ENCODE data around the gene CYB5R2.
A peak's percentile ranks its signal among the peaks of the same experiment; 100 is the strongest.
"Not testable (repeated sequence)": the region's sequence is repeated elsewhere in the genome, so short reads cannot be mapped to it uniquely, and the experiment has no call there.

The CYB5R2 gene

DNA sequence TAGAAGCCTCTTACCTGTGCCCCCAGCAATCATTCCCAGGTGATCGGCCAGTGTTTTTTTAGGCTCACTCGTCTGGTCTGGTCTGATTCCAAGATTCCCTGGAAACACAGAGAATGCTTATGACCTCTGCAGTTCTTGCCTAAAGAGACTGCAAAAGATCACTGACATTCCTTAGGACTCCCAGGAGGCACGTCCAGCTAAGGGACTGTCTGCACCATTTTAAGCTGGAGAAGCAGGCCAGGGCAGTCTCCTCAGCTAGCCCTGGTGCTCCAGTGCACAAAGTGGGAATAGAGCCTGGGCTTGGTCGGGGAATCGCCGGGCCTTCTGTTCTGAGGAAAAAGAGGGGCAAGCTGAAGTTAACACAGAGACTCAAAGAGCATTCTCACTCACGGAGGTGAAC lies 4.8 kb downstream of the CYB5R2 start:
- no peak for DNase-seq

- DNase-seq = no peak
These were observed 5.8 kb downstream of the CYB5R2 start for GRCh38 chr11:7667460-7667859.

- DNase-seq = no peak
These were observed 6.9 kb downstream of the CYB5R2 start for GRCh38 chr11:7666292-7666866.

DNA sequence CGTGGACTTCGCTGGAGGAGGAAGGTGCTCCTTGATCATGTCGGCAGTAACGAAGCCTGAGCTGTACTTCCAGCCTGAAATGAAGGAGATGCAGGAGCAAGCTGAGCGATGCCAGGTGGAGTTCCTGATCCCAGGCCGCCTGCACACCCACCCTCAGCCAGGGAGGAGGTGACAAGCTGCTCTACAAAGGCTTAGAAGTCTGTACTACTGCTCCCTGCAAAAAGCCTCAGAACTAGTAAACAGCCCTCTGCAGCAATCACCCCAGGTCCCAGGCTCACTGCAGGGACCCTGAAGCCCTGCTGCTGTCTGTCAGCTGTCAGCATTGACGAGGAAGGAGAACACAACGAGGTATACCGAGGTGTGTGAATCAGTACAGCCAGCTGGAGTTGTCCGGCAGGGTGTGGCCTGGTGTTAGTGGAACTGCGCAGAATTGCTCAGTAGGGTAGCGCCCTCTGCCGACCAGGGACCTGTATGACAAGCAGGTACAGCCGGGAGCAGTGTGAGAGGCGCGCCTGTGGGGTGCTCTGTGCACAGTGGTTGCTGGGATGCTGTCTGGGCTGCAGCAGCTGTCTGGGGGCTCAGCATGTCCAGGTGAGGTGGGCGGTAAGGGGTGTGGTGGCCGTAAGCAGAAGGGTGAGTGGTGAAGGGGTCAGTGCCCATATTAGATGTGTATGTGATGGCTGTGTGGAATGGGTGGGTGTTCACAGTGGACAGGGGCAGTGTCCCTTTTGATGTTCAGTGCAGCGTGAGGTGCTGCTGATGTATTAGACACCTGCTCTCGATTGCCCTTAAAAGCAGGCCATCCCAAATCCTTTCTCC lies 7.6 kb downstream of the CYB5R2 start:
- DNase-seq = no peak

GRCh38 chr11:7664867-7665266 lies 8.4 kb downstream of the CYB5R2 start:
- DNase-seq = no peak

DNA sequence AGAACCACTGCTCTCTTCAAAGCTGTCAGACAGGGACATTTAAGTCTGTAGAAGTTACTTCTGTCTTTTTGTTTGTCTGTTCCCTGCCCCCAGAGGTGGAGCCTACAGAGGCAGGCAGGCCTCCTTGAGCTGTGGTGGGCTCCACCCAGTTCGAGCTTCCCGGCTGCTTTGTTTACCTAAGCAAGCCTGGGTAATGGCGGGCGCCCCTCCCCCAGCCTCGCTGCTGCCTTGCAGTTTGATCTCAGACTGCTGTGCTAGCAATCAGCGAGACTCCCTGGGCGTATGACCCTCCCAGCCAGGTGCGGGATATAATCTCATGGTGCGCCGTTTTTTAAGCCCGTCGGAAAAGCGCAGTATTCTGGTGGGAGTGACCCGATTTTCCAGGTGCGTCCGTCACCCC lies 9.8 kb downstream of the CYB5R2 start:
- DNase-seq = not testable (repeated sequence)

DNA sequence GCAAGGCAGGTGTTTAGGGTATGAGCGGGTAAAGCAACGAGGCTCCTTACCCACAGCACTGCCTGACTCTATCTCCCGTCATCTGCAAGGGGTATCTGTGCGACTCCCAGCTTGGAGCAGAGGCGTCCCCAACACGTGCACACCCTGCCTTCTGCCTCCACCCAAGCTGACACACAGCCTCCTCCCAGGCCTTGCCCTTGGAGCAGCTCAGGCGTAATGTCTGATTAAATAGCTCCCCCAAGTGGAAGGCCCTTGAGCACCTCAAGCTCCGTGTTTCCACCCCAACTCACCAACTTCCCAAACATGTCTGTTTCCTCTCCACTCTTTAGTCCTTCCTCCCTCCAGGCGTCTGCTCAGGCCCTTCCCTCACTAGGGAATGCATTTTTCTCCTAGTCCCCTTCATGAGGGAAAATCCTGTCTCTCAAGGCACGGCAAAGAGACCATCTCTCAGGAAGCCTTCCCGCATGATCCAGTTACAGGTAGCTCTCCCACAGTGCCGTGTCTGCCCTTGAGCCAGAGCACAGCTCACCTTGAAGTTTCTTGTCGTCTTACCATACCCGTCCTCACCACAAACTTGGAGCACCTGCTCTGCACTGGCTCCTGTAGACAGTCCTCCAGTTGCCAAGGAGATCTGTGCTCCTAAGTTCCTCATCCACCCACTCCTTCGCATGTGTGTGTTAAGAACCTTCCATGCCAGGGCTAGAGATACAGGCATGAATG lies 15.8 kb downstream of the CYB5R2 start:
- DNase-seq = no peak

DNA sequence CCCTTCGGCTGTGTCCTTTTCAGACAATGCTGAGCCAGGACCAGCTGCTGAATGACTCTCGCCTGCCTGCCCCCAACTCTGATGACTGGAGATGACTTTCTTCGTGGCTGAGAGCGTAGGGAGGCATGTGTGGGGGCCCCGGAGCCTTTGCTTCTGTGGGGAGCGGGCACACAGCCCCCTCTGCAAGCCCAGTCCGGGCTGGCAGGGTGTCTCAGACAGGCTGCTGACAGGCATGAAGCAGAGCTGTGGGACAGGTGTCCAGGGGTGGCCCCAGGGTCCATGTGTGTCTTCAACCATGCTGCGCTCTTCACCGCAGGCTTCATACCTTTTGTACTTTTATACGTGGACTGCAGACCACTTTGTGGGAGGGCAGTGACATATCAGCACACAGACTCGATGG lies 16.6 kb downstream of the CYB5R2 start:
- DNase-seq = no peak

DNA sequence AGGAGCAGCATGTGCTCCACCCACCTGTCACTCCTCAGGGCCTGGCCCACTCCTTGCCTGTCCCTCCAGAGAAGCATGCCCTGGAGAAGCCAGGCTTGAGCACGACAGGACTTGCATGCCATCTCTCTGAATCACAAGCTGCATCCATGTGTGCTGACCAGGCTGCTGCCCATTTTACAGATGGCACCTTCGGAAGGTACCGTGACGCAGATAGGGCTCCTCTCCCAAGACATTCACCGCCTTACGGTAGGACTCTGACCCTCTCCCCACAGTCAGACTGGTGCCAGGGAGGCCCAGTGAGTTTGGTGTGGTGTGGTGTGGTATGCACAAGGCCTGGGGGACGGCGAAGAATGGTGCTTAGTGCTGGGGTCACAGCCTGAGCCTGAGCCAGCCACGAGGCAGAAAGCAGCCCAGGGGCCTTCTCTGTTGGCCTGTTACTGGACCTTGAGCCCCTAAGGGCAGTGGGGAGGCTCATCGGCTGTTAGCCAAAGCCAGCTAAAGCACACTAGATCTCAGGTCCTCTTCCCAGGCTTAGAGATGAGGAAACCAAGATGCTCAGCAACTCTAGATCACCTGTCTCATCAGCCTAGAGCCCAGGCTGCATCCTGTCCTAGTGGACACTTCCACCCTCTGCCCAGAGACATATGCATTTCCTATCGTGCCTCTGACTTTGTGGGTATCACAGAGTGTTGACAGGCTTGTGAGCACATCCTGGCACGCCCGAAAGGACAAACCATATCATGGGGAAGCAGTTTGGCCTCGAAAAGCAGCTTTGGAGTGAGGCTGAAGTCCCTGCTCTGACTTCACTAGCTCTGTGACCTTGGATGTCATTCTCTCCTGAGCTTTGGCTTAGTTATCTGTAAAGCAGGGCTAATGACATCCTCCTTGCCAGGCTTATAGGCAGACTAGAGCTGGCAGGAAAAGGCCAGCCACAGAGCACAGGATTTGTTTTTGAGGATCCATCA lies 17.8 kb downstream of the CYB5R2 start:
- DNase-seq = no peak

GRCh38 chr11:7654195-7654705 lies 19.1 kb downstream of the CYB5R2 start:
- DNase-seq = no peak

DNA sequence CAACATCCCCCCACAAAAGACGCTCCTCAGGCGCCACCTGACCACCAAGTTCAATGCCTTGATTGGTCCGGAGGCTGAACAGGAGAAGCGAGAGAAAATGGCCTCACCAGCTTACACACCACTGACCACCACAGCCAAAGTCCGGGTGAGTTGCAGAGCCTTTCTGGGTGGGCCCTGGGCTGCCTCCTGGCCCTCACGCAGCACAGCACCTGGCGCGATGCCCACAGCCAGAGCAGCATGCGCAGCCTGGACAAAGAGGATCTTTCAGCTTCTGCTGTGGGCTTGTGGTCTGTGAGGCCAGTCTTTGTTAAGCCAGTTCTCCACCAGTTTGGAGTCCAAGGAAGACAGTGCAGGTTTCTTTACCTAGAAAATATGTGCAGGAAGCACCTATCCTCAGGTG lies 21.6 kb downstream of the CYB5R2 start:
- no peak for DNase-seq

GRCh38 chr11:7651140-7651551 lies 22.2 kb downstream of the CYB5R2 start:
- DNase-seq = no peak

DNA sequence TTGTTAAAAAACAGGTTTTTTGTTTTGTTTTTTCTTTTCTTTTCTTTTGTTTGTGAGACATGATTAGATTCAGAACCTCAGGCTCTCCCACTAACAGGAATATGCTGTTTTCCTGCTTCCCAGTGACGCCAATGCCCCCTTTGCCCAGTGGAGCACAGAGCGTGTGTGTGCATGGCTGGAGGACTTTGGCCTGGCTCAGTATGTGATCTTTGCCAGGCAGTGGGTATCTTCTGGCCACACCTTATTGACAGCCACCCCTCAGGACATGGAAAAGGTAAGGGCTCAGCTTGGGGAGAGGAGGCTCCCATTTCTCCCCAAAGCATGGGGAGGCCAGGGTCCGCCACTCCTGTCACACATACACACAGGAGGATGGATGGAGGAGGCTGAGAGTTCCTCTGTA lies 25.0 kb downstream of the CYB5R2 start:
- no peak for DNase-seq

GRCh38 chr11:7646866-7647265 lies 26.4 kb downstream of the CYB5R2 start:
- DNase-seq = no peak

DNA sequence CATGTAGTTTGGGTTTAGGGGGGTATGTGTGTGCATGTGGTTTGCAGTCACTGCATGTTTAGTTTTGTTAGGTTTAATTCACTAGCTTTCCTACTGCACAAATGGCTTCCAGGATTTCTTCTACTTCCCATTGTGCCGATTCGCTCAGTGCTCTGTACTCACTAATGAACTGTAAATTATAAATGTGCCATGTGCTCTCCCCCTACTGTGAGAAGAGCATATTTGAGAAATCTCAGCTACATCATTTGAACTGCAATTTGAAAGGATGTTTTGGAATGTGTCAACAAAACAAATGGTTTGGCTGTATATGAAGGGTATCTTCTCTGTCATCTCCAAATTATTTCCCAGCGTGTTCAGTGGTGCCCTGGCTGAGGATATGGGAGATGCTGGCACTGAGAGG lies 28.1 kb downstream of the CYB5R2 start:
- no peak for DNase-seq

DNA sequence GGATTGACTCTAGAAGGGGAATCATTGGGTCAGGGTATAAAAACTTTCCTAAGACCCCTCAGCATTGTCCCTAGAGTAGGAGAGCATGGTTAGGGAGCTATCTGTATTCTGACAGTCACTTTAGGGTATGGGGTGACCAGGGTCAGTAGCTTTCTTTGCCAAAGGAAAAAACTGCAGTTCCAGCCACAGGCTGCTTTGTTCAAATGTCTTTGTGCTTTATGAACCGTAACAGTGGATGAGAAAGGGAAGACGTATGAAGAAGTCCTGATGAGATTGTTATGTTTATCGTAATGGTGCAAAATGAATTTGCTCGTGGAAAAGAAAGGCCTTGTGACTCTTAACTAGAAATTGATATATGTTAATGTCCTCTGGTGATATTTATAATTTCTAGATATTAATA lies 30.0 kb downstream of the CYB5R2 start:
- DNase-seq = no peak

DNA sequence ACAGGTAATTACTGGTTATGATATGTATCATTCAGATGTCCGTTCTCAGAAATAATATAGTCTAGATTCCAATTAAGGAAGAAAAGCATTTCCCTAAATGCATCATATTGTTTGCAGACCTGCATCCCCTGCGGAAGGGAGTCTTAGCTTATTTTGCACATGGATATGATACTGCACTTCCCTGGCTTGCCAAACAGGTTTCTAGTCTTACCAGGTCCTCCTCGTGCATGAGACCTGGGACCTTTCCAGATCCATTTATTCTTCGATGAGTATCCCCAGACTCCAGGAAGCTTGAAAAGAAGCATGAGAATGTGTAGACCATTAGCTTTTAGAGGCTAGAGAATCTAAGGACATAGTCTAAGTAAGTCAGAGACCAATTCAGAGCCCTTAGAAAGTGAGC lies 30.6 kb downstream of the CYB5R2 start:
- DNase-seq = no peak

- no peak for DNase-seq
These were observed 32.5 kb downstream of the CYB5R2 start for GRCh38 chr11:7640816-7641215.

DNA sequence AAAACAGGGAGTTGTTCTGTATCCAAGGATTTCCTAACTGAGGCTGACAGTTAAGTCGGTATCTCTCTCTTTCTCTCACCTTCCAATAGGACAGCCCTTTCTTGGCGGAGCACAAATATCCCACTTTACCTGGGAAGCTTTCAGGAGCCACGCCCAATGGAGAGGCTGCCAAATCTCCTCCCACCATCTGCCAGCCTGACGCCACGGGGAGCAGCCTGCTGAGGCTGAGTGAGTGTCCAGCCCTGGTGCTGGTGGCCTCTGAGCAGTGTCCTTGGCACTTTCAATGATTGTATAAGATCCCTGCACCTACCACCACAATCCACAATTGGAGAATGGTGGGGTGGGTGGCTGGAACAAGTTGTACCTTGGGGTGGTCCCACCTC lies 33.7 kb downstream of the CYB5R2 start:
- DNase-seq = peak; percentile 54

DNA sequence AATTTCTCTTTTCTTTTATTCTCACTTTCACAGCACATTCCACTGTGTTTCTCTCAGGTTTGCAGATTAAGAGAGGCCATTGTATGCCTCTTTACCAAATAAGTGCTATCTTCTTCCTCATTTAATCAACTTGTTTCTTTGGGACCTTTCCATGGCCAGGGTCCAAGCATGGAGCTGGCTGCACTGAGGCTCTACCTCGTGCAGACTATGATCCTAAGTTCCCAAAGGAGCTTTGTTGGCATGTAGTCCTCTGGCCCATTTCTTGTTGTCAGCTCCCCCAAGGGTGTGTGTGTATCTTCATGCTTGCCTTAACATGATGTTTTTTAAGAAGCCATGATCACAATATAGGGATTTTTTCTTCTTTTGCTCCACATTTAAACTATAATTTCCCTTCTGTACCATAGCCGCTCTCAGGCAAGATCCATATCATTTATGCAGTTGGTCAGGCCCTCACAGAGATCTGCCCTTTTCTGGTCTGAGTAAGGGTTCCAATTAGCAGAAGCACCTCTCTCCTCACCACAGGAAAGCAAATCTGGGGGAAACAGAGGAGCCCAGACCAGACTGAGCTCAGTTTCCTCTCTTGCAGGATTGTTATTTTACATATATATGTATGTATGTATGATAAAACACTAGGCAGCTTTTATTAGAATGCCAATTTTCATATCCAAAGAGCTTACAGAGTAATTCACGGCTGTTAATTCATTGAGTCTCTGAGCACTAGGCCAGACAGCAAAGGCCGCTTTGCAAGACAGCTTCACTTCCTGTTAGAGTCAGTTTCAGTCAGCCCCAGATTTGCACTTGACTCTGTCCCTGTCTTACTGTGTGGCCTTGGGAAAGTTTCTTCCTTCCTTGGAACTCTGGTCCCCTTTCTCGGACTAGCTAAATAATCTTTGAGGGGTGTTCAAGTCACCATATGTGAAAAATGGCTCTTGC lies 34.3 kb downstream of the CYB5R2 start:
- no peak for DNase-seq

DNA sequence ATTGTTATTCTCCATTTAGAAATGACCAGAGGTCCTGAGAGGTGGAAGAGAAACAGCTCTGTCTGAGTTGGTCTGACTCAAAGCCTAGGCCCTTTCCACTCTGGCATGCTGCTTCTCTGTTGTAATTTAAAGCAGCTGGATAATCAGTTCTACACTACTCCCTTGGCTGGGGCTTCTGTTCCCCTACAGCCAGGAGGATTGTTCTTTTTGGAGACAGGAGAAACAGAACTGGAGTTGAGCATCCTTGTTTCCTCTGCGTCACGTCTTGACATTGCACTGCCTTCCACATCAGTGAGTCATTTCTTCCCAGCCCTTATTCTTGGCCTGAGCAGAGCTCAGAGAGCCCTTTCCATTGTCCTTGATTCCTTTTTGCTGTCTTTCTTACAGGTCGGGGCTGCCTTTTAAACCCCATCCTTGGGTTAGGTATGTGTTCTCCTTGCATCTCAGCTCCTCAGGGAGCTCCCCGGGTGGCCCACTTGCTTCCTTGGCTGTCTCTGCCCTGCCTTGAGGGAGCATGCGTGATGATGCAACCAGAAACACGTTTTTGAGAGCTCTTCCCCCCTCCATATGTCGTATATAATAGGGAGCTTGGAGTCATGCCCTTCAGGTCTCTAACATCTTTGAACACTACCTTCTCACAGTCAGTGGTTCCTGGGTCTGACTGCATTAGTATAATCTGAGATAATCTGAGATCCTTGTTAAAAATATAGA lies 35.7 kb downstream of the CYB5R2 start:
- no peak for DNase-seq
